HL-60/S4 treated with phorbol 12-myristate 13-acetate at 8.2 ng/mL for 4 days and 3 days (cell line): ENCODE measurements around the gene SLC31A1.

Experiments
- in situ Hi-C: fragments of 300-500 bp; cut with MboI; formaldehyde crosslinking; loops from 2 replicates; pipeline ENCODE4 v1.15.0; 2022; ENCODE audit warnings: low sequenced_read_pairs

Gene SLC31A1

DNA sequence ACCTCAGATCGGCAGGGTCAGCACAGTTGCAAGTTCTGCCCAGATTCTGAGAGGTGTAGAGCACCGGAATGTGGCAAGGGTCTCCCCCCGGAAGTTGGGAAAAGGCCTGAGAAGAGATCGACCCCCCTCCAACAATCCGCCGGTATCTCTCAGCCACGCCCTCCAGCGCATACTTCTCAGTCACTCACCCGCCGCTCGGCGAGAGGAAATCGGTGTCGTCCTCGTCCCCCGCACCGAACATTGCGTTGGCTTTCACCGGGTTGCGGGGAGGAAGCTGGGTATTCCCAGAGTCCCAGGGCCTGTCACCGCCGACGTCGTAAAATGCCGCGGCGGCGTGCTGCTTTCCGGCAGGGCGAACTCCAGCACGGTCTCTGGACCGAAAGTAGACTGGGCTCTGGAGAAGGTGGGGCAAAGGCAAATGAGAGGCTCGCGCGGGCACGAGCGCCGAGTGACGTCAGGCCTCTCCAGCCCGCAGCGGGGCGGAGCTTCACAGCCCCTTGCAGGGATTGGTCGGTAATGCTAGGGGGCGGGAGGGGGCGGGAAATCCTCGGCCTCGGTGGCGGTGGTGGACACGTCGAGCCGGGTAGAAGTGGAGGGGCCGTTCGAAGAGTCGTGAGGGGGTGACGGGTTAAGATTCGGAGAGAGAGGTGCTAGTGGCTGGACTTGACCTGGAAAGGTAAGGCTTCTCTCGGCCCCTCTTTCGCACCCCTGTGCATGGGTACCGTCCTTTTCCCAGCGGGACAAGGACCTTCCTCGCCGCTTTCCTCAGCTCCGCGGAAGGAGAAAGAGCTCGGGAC is at the start of gene SLC31A1, which contains the start of gene FKBP15:
TSS of gene SLC31A1 (plus strand) at position 542 of the 797 bp plus-strand sequence. CDS start 34,605 bp downstream, outside the sequence.
TSS of gene FKBP15 (minus strand) at position 275 of the 797 bp plus-strand sequence. CDS start at position 241, 34 bp downstream.
- in situ Hi-C loops: no loop called here

DNA sequence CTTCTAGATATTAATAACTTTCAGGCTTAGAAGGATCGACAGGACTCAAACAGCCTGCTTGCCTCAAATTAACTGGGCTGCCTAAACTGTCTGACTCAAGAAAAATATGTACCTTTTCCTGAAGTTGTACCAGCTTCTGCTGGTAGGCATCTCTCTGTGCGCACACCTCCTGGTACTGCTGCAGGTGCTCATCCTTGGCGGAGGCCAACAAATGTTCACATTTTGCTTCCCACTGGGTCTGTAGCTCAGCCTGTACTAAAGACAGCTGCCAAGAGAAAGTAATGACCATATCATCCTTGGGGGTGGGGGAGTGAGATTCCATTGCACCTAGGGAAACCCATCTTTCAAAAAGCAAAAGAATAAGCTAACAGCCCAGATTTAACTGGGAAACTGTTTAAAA is 48.0 kb upstream of the SLC31A1 start:
- in situ Hi-C loops: loop anchor here (25.0 kb wide), 1 partner anchor 261 kb away; no protein-coding TSS in a partner anchor

GRCh38 chr9:113176803-113177202 is 44.5 kb upstream of the SLC31A1 start:
- in situ Hi-C loops: no loop called here

- in situ Hi-C loops: no loop called here
Observed at GRCh38 chr9:113177251-113177650, 44.1 kb upstream of the SLC31A1 start.

- in situ Hi-C loops: no loop called here
Observed at GRCh38 chr9:113178087-113178486, 43.3 kb upstream of the SLC31A1 start.

DNA sequence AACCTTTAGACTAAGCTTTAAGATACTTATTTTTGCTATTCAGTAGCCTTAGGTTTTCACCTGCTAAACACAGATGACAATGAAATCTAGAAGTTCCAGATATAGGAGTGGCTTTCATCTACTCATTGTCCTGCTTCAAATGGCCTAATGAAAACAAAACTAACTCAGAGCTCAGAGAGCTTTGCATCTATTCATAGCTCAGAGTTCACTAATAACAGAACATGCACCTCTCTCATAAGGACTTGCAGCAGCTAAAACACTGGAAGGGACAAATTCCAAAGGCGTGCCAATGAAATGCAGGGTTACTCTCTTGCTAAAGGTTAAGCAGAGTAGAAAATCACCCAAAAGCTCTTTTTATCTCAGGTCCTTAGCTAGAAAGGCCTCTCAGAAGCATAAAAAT is 41.5 kb upstream of the SLC31A1 start:
- in situ Hi-C loops: no loop called here

GRCh38 chr9:113181165-113181564 is 40.2 kb upstream of the SLC31A1 start:
- in situ Hi-C loops: no loop called here

DNA sequence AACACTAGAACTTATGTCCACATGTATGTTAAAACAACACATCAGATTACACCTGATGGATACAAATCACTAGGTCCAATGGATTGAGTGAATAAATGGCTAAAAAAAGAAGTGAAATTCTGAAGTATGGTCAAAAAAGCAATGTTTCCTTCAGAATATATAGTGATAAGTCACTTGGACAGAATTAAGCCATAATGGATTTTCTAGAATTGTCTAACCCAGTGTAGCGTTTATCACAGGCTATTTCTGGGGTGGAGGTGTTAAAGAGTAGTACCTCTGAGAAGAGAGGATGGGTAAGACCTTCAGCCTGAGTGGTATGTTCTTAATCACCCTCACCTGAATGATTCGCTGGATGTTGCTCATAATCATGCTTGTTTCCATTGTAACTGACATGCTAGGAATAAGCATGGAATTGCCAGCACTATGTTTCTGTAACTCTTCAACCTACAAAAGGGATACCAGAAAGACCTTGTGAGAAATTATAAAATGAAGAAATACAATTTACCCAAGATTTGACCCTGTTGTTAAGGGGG is 37.3 kb upstream of the SLC31A1 start:
- in situ Hi-C loops: no loop called here

GRCh38 chr9:113184539-113184938 is 36.8 kb upstream of the SLC31A1 start:
- in situ Hi-C loops: no loop called here

- in situ Hi-C loops: no loop called here
Observed at GRCh38 chr9:113185271-113185670, 36.1 kb upstream of the SLC31A1 start.

GRCh38 chr9:113186137-113186755 is 35.1 kb upstream of the SLC31A1 start:
- in situ Hi-C loops: no loop called here

- in situ Hi-C loops: no loop called here
Observed at GRCh38 chr9:113187929-113188595, 33.3 kb upstream of the SLC31A1 start.

DNA sequence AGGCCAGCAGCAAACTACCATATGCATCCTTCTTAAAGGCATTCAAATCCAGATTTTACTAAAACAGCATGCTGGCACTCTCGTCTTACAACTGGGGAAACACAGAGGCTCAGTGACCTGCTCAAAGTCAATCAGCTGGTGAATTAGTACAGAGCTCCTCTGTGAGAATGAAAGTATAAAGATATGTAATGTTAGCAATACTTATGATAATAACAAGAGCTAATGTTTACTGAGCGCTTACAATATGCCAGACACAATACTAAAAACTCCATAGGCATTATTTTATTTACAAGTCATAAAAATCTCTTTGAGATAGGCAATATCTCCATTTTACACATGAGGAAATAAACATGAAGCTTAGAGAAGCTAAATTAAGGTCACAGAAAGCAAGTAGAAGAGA is 28.9 kb upstream of the SLC31A1 start:
- in situ Hi-C loops: no loop called here

DNA sequence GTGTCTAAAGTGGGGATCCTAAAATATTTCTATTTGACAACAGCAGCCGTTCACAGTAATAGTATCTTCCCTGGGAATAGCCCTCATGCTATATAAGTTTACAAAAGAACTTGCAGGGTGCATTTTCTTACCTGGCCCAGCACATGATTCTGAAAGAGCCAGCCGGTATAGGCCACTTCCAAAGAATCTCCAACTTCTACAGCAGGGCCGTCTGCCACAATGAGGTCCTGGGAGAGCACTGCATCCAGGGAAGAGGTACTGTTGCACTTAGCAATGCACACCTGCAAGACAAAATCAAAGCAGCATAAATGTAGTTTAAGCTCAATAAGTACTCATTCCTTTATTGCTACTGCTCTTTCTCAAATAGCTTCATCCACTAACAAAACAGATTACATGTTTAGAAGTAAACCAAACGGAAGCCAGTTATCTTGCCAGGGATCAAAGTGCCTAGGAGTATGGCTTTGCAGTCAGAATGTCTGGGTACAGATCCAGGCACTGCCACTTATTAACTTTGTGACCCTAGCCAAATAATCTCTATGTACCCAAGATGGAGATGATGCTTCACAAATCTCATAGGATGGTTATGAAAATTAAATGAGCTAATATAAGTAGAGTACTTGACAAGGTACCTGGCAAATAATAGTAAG is 21.5 kb upstream of the SLC31A1 start:
- in situ Hi-C loops: no loop called here

DNA sequence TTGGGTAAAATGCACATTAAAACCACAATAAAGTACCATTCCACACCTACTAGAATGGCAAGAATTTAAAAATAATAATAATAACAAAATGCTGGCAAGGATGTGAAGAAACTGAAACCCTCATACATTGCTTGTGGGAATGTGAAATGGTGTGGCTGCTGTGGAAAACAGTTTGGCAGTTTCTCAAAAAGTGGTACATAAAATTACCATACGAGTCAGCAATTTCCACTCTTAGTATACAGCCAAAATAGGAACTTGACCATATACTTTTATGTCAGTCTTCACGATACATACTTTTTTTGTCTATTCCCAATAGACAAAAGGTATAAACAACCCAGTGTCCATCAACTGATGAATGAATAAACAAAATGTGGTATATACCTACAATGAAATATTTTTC is 15.9 kb upstream of the SLC31A1 start:
- in situ Hi-C loops: no loop called here

DNA sequence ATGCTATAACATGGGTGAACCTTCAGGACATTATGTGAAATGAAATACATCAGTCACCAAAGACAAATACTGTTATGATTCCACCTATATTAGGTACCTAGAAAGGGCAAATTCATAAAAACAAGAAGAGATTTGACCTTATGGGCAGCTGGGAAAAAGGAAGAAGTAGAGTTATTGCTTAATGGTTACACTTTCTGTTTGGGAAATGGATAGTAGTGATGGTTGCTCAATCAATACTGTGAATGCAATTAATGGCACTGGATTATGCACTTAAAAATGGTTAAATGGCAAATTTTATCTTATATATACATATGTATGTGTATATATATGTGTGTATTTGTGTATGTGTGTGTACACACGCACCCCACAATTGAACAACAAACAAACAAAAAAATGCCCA is 15.5 kb upstream of the SLC31A1 start:
- in situ Hi-C loops: no loop called here

- in situ Hi-C loops: no loop called here
Observed at GRCh38 chr9:113210815-113211214, 10.5 kb upstream of the SLC31A1 start.

DNA sequence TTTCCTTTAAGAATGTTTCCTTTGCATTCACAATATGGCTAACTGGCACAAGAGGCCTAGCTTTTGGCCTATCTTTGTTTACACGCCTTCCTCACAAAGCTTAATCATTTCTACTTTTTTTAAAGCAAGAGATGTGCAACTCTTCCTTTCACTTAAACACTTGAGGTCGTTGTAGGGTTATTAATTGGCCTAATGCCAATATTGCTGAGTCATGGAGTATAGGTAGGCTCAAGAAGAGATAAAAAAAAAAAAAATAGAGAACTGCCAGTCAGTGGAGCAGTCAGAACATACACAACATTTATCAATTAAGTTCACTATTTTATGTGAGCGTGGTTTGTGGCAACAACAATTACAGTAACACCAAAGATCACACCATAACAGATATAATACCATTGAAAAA is 6.2 kb upstream of the SLC31A1 start:
- in situ Hi-C loops: no loop called here

GRCh38 chr9:113216406-113216805 is 4.9 kb upstream of the SLC31A1 start:
- in situ Hi-C loops: no loop called here

DNA sequence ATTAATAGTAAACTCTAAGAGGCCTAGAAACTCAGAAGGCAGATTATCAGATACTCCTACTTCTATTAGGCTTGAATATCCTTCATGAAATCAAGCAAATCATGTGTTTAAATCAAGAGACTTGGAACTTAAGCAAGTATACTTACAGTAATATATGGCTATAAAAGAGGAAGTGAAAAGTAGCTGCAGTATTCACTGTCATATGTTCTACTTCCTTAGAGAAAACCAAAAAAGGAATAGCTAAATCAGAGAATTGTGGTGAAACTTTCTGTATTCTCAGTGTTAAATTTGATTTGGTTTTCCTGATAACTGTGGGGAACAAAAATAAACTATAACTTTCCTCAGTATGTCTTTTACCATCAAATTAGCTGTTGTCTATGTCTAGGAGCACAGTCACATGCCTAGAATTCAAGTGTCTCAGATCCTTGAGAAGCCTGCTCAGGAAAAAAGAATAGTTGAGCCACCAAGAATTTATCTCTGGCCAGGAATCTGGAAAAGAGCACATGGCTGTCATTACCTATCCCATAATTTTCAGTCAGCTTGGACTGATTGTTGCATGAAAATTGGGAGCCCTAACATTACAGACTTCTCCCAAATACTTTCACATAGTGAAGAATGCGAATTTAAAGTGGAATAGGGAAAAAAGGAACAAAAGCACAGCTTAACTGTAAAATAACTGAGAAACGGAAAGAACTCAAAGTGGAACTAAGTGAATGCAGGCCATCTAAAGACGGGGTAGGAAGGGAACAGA is 2.0 kb upstream of the SLC31A1 start:
- in situ Hi-C loops: no loop called here
